ENCODE data around the gene GPHN.
A peak's percentile ranks its signal among the peaks of the same experiment; 100 is the strongest.
"Not testable (repeated sequence)": the region's sequence is repeated elsewhere in the genome, so short reads cannot be mapped to it uniquely, and the experiment has no call there.

The GPHN gene

DNA sequence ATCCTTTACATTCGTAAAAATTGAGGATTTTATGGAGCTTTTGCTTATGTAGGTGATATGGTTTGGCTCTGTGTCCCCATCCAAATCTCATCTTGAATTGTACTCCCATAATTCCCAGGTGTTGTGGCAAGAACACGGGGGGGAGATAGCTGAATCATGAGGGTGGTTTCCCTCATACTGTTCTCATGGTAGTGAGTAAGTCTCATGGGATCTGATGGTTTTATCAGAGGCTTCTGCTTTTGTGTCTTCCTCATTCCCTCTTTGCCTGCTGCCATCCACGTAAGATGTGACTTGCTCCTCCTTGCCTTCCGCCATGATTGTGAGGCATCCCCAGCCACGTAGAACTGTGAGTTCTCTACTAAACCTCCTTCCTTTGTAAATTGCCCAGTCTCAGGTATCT, 5.1 kb upstream of the GPHN start:
- not testable (repeated sequence) for DNase-seq

DNA sequence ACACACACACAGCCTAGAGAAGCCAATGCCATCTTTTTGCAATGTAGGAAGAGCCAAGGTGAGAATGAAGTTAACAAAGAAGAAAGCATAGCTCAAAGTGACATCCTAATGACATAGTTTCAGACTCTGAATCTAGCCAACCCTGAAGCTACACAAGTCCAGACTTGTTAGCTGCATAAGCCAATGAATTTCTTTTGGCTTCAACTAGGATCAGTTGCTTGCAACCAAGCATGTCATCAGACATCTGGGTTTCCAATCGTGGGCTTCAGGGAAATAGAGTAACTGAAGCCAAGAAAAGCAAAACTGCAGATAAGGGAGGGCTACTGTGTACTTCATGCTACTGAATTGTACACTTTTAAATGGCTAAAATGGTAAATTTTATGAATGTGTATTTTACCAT, 4.4 kb upstream of the GPHN start:
- DNase-seq = no peak

GRCh38 chr14:66507181-66507721, 696 bp upstream of the GPHN start:
- peak in 1 of 2 donors; percentile 29 for DNase-seq

DNA sequence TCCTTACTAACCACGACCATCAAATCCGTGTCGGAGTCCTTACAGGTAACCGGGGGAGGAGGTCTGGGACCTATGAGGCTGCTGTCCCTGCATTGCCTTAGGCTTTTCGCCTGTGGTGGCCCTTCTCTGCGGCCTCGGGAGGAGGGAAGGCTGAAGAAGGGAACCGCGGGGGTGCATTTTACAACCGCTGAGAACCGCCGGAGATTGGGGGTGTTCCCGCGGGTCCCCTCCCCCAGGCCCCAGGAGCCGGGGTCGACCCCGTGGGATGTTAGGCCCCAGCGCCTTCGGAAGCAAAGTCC, 549 bp downstream of the GPHN start:
- DNase-seq = no peak

GRCh38 chr14:66508846-66509621, 1.1 kb downstream of the GPHN start:
- DNase-seq = peak in 1 of 2 donors; percentile 22

DNA sequence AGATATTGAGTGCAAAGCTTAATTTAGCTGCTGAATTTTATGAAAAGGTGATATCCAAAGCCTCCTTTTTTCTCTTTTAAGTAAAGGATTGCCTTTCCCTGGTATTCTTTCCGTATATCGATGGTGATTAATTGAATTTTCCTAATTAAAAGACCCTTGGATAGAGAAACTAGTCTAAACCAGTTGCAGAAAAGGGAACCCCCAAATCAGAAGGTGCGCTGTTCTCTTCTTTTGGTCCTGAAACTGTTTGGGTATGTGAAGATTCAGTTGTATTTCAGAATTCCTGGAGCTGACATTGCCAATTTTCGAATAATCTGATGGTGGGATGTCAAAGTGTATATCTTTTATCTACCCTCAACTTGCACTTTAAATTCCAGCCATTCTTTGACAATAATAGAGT, 1.9 kb downstream of the GPHN start:
- DNase-seq = no peak

GRCh38 chr14:66511849-66512248, 3.9 kb downstream of the GPHN start:
- no peak for DNase-seq

DNA sequence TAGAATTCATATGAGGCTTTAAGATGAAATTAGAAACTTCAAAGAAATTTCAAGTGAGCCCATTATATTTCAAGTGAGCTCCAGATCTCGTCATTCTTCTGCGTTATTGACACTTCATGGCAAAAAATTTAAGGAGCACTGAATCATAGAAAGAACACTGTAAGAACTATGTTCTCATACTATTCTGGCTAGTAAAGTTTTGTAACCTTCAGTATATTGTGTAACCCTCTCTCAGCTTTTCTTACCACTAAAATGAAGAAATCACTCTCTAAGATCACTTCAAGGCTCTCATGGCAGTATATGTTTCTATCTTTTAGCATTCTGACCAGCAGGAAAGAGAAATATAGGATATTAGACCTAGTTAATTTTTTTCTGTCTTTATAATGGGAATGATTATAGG, 6.3 kb downstream of the GPHN start:
- DNase-seq = no peak

DNA sequence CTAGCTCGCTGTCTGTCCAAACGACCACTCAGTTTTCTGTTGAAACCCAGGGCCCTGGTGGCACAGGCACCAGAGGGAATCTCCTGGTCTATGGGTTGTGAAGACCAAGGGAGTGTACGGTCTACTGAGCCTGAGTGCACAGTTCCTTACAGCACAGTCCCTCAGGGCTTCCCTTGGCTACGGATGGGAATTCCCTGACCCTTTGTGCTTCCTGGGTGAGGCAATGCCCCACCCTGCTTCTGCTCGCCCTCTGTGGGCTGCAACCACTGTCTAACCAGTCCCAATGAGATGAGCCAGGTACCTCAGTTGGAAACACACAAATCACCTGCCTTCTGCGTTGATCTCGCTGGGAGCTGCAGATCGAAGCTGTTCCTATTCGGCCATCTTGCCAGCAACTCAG, 22.6 kb downstream of the GPHN start:
- DNase-seq = no peak

DNA sequence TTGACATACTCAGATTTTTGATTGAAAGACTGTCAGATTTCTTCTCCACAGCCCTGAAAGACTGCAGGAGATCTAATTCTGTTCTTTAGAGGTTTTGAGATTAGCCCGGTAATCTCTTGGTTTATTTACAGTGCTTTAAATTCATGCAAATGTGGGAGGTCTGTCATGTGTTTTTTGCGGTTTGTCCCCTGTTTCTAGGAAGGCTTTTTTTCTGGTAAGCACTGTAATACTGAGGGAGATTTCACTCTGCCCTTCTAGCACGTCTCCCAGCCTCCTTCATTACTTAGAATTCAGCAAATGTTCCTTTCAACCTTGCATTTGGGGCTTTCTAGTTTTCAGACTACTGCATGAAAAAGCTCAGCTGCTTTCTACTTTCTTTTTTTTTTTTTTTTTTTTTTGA, 31.1 kb downstream of the GPHN start:
- DNase-seq = no peak

DNA sequence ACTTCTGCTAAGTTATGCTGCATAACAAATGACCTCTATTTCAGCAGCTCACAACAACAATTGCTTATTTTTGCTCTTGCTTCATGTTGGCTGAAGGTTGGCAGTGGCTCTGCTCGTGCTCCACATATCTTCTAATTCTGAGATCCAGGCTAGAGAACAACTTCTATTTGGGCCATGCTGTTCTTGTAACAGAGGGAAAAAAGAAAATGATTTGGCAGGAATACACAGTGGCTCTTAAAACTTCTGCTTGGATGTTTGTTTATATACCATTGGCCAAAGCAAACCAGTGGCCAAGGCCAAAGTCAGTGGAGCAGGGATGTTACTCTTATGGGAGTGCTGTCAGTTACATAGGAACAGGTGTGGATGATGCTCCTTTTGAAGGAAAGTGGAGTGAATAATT, 32.1 kb downstream of the GPHN start:
- DNase-seq = peak in 1 of 2 donors; percentile 30

- no peak for DNase-seq
Measured at GRCh38 chr14:66541627-66542026, 33.7 kb downstream of the GPHN start.

- no peak for DNase-seq
Measured at GRCh38 chr14:66543996-66544395, 36.0 kb downstream of the GPHN start.

DNA sequence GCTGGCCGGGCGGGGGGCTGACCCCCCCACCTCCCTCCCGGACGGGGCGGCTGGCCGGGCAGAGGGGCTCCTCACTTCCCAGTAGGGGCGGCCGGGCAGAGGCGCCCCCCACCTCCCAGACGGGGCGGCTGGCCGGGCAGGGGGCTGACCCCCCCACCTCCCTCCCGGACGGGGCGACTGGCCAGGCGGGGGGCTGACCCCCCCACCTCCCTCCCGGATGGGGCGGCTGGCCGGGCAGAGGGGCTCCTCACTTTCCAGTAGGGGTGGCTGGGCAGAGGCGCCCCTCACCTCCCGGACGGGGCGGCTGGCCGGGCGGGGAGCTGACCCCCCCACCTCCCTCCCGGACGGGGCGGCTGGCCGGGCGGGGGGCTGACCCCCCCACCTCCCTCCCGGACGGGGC, 37.2 kb downstream of the GPHN start:
- not testable (repeated sequence) for DNase-seq

DNA sequence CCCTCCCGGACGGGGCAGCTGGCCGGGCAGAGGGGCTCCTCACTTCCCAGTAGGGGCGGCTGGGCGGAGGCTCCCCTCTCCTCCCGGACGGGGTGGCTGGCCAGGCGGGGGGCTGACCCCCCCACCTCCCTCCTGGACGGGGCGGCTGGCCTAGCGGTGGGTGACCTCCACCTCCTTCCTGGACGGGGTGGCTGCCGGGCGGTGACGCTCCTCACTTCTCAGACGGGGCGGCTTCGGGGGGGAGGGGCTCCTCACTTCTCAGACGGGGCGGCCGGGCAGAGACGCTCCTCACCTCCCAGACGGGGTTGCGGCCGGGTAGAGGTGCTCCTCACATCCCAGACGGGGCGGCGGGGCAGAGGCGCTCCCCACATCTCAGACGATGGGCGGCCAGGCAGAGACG, 37.8 kb downstream of the GPHN start:
- not testable (repeated sequence) for DNase-seq

DNA sequence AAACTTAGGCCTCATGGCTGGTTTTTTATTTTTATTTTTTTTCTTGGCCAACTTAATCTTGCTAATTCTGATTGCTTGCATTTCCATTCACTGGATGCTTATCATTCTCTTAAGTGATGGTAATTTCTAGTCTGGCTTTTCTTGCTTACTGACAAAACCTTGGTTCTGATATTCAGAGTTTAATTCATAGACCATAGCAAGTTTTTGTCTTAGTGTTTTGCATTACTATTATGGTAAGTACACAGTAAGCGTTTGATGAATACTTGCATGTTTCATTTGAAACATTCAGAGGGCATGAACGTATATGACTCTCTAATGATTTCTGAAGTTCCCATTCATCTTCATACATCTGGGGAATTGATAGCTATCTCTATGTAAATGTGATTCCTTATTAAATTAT, 55.8 kb downstream of the GPHN start:
- DNase-seq = no peak

DNA sequence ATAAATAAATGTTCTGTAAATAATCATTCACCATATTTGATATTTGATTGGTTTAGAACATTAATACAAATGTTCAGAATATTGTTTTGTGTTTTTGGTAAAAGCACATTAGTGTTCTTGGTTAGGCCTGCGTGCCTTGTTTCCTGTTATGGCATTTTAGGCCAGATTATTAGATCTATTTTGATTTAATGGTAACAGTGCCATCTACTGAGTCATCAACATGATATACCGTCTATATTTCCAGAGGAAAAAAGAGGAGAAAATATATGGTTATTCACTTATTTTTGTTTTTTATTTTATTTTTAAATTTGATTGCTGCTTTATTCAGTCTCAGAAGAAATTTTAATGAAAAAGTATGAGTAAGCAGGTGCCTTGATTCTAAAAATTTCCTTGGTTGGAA, 60.3 kb downstream of the GPHN start:
- DNase-seq = peak in 1 of 2 donors; percentile 15

DNA sequence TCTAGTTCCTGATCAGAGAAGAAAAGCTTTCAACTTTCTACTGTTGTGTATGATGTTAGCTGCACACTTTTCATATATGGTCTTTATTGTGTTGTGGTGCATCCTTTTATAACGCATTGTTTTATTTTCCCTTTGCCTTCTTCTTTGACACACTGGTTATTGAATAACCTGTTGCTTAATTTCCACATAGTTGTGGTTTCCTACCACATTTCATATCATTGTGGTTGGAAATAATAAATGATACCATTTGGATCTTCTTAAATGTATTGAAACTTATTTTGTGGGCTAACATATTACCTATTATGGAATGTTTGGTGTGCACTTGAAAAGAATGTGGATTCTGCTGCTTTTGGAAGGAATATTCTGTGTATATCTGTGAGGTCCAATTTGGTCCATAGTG, 64.9 kb downstream of the GPHN start:
- no peak for DNase-seq

GRCh38 chr14:66575014-66575413, 67.1 kb downstream of the GPHN start:
- no peak for DNase-seq

GRCh38 chr14:66575939-66576338, 68.0 kb downstream of the GPHN start:
- DNase-seq = no peak

DNA sequence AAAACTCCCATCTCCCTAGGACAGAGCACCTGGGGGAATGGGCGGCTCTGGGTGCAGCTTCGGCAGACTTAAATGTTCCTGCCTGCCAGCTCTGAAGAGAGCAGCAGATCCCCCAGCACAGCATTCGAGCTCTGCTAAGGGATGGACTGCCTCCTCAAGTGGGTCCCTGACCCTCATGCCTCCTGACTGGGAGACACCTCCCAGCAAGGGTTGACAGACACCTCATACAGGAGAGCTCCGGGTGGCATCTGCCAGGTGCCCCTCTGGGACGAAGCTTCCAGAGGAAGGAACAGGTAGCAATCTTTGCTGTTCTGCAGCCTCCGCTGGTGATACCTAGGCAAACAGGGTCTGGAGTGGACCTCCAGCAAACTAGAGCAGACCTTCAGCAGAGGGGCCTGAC, 79.8 kb downstream of the GPHN start:
- DNase-seq = not testable (repeated sequence)

DNA sequence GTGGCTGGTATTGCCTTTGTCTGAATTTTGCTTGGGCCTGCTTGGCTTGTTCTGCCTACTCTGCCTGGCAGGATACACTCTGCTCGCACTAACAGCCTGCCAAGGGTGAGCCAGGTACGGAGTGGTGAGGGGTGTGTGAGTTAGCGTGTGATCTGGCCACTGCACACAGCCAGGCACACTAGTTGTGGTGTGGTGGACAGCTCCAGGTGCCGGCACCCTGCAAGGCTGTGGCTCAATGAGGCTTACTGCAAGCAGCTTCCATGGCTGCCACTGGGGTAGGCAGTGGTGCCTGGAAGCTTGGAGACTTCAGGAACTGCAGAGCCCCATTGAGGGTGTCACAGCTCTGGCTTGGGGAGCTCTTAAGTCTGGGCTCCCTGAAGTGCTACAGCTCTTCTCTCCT, 87.4 kb downstream of the GPHN start:
- DNase-seq = no peak

DNA sequence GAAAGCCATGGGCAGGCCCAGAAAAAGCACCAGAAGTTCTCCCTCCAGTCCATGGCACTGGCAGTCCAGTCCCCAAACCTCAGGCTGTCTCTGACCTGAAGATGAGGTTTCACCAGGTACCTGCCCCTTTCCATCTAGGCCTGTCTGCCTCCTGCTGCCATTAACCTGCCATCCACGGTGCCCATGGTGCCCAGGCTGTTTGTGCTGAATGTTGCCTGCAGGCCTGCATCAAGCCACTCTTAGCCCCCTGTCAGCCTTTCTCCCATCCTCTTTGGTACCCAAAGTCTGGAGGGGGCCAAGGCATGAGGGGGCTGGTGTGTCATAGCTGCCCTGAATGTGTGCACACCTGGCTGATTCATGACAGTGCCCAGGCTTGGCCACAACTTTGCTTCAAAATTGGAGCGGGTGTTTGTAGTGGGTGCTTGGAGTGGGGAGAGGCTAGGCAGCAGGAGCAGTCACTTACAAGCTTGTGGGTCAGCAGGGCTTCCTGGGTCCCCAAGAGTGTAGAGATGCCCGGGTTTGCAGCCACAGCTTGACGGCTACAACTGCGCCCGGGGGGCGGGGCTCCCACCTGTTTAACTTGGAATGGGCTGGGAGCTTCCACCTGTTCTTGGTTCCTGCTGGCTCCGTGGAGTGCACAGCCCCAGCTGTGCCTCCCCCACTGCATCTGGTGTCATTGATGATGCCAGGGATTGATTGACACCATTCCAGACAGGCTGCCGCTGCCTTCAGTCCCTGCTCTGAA, 88.5 kb downstream of the GPHN start:
- no peak for DNase-seq

DNA sequence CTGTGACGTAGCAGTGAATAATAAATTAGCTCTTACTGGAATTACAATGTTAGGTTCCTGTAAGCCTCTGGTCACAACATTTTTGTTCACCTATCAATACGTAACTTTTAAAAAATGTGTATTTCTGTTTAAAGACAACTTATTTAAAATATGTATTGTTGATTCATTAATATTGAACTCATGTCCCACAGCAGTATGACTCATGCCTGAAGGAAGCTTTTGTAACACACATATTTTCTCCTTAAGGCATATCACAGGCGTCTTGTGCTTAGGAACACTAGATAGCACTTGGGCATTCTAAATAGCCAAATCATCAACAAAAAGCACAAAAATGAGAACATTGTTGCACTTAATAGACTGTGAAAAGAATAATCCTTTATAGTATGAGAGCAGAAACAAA, 92.5 kb downstream of the GPHN start:
- no peak for DNase-seq

All from hippocampal formation (tissue), 2 donors.